Stimulated activated CD4-positive, alpha-beta T cell treated with anti-CD3 and anti-CD28 coated beads, Interleukin-4, amount 100 ng/mL, for 4 hours (primary cell): ENCODE results near the gene ARHGEF6.
"Not testable (repeated sequence)": the region's sequence is repeated elsewhere in the genome, so short reads cannot be mapped to it uniquely, and the experiment has no call there.

Experiments
- DNase-seq, 2 experiments: peaks; one replicate each; pipeline ENCODE4 v3.0.0-alpha.2; 2020

Gene ARHGEF6, protein sequence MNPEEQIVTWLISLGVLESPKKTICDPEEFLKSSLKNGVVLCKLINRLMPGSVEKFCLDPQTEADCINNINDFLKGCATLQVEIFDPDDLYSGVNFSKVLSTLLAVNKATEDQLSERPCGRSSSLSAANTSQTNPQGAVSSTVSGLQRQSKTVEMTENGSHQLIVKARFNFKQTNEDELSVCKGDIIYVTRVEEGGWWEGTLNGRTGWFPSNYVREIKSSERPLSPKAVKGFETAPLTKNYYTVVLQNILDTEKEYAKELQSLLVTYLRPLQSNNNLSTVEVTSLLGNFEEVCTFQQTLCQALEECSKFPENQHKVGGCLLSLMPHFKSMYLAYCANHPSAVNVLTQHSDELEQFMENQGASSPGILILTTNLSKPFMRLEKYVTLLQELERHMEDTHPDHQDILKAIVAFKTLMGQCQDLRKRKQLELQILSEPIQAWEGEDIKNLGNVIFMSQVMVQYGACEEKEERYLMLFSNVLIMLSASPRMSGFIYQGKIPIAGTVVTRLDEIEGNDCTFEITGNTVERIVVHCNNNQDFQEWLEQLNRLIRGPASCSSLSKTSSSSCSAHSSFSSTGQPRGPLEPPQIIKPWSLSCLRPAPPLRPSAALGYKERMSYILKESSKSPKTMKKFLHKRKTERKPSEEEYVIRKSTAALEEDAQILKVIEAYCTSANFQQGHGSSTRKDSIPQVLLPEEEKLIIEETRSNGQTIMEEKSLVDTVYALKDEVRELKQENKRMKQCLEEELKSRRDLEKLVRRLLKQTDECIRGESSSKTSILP

DNA sequence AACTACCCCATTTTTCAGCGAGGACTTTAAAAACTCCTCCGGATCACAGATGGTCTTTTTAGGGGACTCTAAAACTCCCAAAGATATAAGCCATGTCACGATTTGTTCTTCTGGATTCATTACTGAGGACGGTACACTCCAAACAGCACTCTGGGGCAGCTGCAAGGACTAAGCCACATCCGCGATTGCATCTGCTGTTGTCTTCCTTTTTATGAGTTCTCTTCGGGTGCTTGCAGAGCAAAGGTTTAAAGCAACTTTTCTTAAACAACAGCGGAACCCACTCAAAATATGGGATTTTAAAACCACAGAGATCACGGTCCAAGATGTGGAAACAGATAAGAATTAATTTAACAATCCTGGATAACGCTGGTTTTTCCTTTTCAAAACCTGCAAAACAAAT, at the start of gene ARHGEF6:
TSS of gene ARHGEF6 (minus strand) at position 170 of the 400 bp plus-strand sequence. CDS start at position 120, 50 bp downstream.
- DNase-seq, result no peak

DNA sequence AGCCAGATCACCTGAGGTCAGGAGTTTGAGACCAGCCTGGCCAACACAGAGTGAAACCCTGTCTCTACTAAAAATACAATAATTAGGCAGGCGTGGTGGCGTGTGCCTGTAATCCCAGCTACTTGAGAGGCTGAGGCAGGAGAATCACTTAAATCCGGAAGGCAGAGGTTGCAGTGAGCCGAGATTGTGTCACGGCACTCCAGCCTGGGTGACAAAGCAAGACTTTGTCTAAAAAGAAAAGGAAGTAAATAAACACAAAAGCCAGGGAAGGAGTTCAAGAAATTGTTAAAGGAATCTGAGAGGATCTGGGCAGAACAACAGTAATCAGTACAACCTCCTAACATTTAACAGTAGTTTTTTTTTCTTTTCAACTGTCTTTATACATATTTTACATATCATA, 48.7 kb upstream of the ARHGEF6 start:
- DNase-seq, result no peak

DNA sequence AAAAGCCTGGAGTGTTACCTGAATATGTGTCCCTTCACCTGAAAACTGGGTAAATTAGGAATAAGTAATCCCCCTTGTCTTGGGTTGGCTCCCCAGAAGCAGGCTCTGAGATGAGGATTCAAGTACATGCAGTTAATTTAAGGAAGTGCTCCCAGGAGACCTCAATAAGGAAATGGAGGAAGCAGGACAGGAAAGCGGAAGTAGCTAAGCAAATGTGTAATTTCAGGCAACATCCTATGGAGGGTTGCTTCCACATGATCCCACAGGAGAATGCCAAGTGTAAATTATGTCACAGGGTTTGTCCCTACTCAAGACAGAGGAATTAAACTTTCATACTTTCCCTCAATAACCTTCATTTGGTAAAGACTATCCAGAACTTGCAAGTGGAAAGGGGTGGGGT, 48.1 kb upstream of the ARHGEF6 start:
- DNase-seq, result no peak

GRCh38 chrX:136827026-136827425, 46.3 kb upstream of the ARHGEF6 start:
- DNase-seq, result no peak

- DNase-seq, result no peak
Measured at GRCh38 chrX:136825771-136826170, 45.0 kb upstream of the ARHGEF6 start.

- no peak for DNase-seq
Measured at GRCh38 chrX:136823175-136823574, 42.4 kb upstream of the ARHGEF6 start.

- DNase-seq, result no peak
Measured at GRCh38 chrX:136822337-136823095, 41.8 kb upstream of the ARHGEF6 start.

DNA sequence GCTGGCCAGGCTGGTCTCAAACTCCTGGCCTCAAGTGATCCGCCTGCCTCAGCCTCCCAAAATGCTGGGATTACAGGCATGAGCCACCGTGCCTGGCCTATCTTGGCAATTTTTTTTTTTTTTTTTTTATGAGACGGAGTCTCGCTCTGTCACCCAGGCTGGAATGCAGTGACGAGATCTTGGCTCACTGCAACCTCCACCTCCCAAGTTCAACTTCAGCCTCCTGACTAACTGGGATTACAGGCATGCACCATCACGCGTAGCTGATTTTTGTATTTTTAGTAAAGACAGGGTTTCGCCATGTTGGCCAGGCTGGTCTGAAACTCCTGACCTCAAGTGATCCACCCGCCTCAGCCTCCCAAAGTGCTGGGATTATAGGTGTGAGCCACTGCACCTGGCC, 39.0 kb upstream of the ARHGEF6 start:
- DNase-seq, result not testable (repeated sequence)

DNA sequence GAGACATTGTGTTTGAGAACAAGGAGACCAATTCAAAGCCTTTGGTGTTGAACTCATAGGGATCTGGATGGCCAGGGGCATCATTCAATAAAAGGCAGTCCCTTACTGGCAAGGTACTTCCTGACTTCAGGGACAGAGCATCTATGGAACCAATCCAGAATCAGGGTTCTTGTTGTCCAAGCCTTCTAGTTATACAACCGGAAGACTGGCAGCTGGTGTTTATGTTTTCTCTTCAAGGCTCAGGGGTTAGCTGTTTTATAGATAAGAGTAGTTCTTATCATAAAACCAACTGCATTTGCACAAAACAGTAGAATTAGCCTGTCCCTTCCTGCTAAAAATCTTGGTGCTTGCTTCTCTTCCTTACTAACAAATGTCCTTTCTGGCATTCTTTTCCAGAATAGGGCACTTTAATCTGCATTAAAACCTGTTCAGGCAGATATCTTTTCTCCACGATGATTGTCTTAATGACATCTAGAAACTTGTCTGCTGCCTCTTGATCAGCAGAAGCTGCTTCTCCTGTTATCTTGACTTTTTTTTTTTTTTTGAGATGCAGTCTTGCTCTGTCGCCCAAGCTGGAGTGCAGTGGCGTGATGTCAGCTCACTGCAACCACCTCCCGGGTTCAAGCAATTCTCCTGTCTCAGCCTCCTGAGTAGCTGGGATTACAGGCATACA, 38.4 kb upstream of the ARHGEF6 start:
- DNase-seq, result no peak

GRCh38 chrX:136816975-136817374, 36.2 kb upstream of the ARHGEF6 start:
- DNase-seq, result no peak

GRCh38 chrX:136814847-136815750, 34.4 kb upstream of the ARHGEF6 start:
- no peak for DNase-seq

GRCh38 chrX:136812286-136812685, 31.6 kb upstream of the ARHGEF6 start:
- no peak for DNase-seq

- DNase-seq, result no peak
Measured at GRCh38 chrX:136810493-136810892, 29.8 kb upstream of the ARHGEF6 start.

GRCh38 chrX:136806891-136807410, 26.2 kb upstream of the ARHGEF6 start:
- DNase-seq, result no peak

DNA sequence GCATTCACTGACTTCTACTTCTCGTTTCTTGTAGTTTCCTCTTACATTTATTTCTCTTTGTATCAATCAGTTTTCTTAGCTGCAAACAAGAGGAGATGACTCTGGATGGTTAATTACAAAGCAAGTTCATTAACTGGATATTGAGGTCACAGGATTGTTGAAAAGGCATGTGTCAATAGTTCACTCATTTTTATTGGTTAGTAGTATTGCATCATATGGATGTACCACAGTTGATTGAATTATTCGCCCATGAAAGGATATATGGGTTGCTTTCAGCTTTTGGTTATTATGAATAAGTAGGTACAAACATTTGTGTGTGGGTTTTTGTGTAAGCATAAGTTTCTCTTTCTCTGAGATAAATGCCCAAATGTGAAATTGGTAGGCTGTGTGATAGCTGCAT, 21.8 kb upstream of the ARHGEF6 start:
- no peak for DNase-seq

GRCh38 chrX:136797787-136798186, 17.1 kb upstream of the ARHGEF6 start:
- no peak for DNase-seq

DNA sequence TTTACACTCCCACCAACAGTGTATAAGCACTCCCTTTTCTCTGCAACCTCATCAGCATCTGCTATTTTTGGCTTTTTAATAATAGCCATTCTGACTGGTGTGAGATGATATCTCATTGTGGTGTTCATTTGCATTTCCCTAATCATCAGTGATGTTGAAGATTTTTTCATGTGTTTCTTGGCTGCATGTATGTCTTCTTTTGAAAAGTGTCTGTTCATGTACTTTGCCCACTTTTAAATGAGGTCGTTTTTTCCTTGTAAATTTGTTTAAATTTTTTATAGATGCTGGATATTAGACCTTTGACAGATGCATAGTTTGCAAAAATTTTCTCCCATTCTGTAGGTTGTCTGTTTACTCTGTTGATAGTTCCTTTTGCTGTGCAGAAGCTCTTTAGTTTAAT, 14.4 kb upstream of the ARHGEF6 start:
- DNase-seq, result not testable (repeated sequence)

DNA sequence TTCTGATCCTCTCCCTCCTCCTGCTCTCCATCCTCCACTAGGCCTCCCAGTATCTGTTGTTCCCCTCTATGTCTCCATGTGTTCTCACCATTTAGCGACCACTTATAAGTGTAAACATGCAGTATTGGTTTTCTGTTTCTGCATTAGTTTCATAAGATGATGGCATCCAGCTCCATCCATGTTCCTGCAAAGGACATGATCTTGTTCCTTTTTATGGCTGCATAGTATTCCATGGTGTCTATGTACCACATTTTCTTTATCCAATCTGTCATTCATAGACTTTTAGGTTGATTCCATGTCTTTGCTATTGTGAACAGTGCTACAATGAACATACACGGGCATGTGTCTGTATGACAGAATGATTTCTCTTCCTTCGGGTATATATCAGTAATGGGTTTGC, 13.9 kb upstream of the ARHGEF6 start:
- DNase-seq, result not testable (repeated sequence)

GRCh38 chrX:136794080-136794479, 13.3 kb upstream of the ARHGEF6 start:
- no peak for DNase-seq

DNA sequence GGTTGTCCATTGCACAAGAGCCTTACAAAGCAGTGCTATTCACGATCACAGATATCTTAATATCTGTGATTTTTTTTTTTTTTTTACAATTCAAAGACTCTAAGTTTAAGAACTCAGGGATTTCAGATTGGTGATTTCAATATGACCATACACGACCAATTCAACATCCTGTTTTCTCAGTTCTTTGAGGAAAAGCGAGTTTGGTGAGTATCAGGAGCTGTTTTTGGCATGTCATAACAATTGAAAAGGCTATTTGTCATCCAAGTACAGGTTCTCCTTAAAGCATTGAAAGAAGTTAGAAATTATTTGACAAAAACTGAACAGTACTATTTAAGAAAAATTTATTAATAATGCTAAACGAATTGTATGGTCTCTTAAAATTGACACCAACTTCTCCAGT, 9.1 kb upstream of the ARHGEF6 start:
- no peak for DNase-seq

GRCh38 chrX:136784231-136784630, 3.5 kb upstream of the ARHGEF6 start:
- no peak for DNase-seq
